GM12801 (cell line): ENCODE data around the gene FDPS.

Source experiments
- CTCF ChIP-seq: IDR thresholded peaks from one replicate; pipeline ENCODE4 v1.5.1; 2011; ENCODE audit warnings: control low read depth; ENCODE audit not compliant: insufficient read length; ENCODE audit errors: extremely low read depth

Gene FDPS

GRCh38 chr1:155287987-155288543, 20.6 kb upstream of the FDPS start:
- TF ChIP-seq CTCF = no peak

- no peak for TF ChIP-seq CTCF
Measured at GRCh38 chr1:155293086-155293749, 15.4 kb upstream of the FDPS start.

- TF ChIP-seq CTCF = no peak
Measured at GRCh38 chr1:155294520-155295182, 14.0 kb upstream of the FDPS start.

GRCh38 chr1:155295183-155295941, 13.3 kb upstream of the FDPS start:
- no peak for TF ChIP-seq CTCF

GRCh38 chr1:155295942-155296267, 12.8 kb upstream of the FDPS start:
- TF ChIP-seq CTCF = no peak

- TF ChIP-seq CTCF = no peak
Measured at GRCh38 chr1:155296661-155297060, 12.0 kb upstream of the FDPS start.

GRCh38 chr1:155297384-155297783, 11.3 kb upstream of the FDPS start:
- no peak for TF ChIP-seq CTCF
